Neural cell (in vitro differentiated cells): Measurements from ENCODE around the gene ADK. TPM values are rescaled to one million over a fixed set of nuclear protein-coding genes. Genes with fewer than 3 reads are reported as not detected.

Experiments used
- H2AFZ ChIP-seq: fragments of 200-600, 300-800 bp; sonication (generic), shearing (Covaris generic); 2 replicates; pipeline ENCODE4 v1.6.0; 2014; ENCODE audit warnings: low read depth, mild to moderate bottlenecking, antibody characterized with exemption, low read length, moderate library complexity
- H3F3A ChIP-seq: fragments of 200-600 bp; shearing (Covaris generic); 2 replicates; pipeline ENCODE4 v1.6.1; 2016; ENCODE audit warnings: mild to moderate bottlenecking, moderate library complexity, mixed read lengths, antibody characterized with exemption, low read length; ENCODE audit not compliant: insufficient read depth, poor library complexity, severe bottlenecking
- H3K27ac ChIP-seq: fragments of 200-600, 300-800 bp; sonication (generic), shearing (Covaris generic); 2 replicates; pipeline ENCODE4 v1.5.1; 2014; ENCODE audit warnings: mild to moderate bottlenecking, low read length, moderate library complexity
- H3K27me3 ChIP-seq: fragments of 300-800, 200-600 bp; sonication (generic), shearing (Covaris generic); 2 replicates; pipeline ENCODE4 v1.6.0; 2014; ENCODE audit warnings: mild to moderate bottlenecking, low read depth, low read length, moderate library complexity; ENCODE audit not compliant: insufficient read depth
- H3K36me3 ChIP-seq: fragments of 300-800, 200-600 bp; sonication (generic), shearing (Covaris generic); 2 replicates; pipeline ENCODE4 v1.5.1; 2014; ENCODE audit warnings: mild to moderate bottlenecking, antibody characterized with exemption, low read length, moderate library complexity; ENCODE audit not compliant: insufficient read depth
- H3K4me2 ChIP-seq: fragments of 300-800, 200-600 bp; sonication (generic), shearing (Covaris generic); 2 replicates; pipeline ENCODE4 v1.6.0; 2014; ENCODE audit warnings: mild to moderate bottlenecking, low read length
- H3K4me3 ChIP-seq: fragments of 300-800, 200-600 bp; sonication (generic), shearing (Covaris generic); 2 replicates; pipeline ENCODE4 v1.5.1; 2014; ENCODE audit warnings: mild to moderate bottlenecking, low read length, moderate library complexity
- H3K79me2 ChIP-seq: fragments of 200-600 bp; shearing (Covaris generic); replicated peaks from 2 replicates; pipeline ENCODE4 v1.6.0; 2014; ENCODE audit warnings: mild to moderate bottlenecking, low read length, moderate library complexity; ENCODE audit not compliant: insufficient read depth
- H3K9ac ChIP-seq: fragments of 300-800, 200-600 bp; sonication (generic), shearing (Covaris generic); 2 replicates; pipeline ENCODE4 v1.6.1; 2016; ENCODE audit warnings: mild to moderate bottlenecking, low read length, mixed read lengths
- H3K9me2 ChIP-seq: fragments of 200-600 bp; shearing (Covaris generic); 2 replicates; pipeline ENCODE4 v1.6.1; 2016; ENCODE audit warnings: mild to moderate bottlenecking, low read length, mixed read lengths; ENCODE audit not compliant: insufficient read depth
- H3K9me3 ChIP-seq: fragments of 200-600, 300-800 bp; sonication (generic), shearing (Covaris generic); 2 replicates; pipeline ENCODE4 v1.6.1; 2016; ENCODE audit warnings: mild to moderate bottlenecking, mixed run types, low read length, moderate library complexity, mixed read lengths
- H4K20me1 ChIP-seq: fragments of 200-600 bp; shearing (Covaris generic); 2 replicates; pipeline ENCODE4 v1.6.1; 2016; ENCODE audit warnings: mild to moderate bottlenecking, mixed run types; ENCODE audit not compliant: insufficient read depth
- EP300 ChIP-seq: fragments of 450-650 bp; conservative IDR thresholded peaks from 2 replicates; pipeline ENCODE4 v1.6.1; 2014; ENCODE audit warnings: antibody characterized with exemption, mild to moderate bottlenecking, moderate library complexity; ENCODE audit not compliant: poor library complexity, severe bottlenecking
- EZH2 ChIP-seq: fragments of 200-600, 300-800 bp; shearing (Covaris generic), sonication (generic); IDR thresholded peaks from 2 replicates; pipeline ENCODE4 v1.6.1; 2014; ENCODE audit warnings: antibody characterized with exemption, low read length, borderline replicate concordance, mild to moderate bottlenecking; ENCODE audit not compliant: insufficient read depth, poor library complexity, severe bottlenecking
- MXI1 ChIP-seq: fragments of 450-650 bp; conservative IDR thresholded peaks from 2 replicates; pipeline ENCODE4 v1.6.1; 2014; ENCODE audit warnings: antibody characterized with exemption, mild to moderate bottlenecking; ENCODE audit not compliant: poor library complexity, severe bottlenecking
- POLR2AphosphoS5 ChIP-seq: IDR thresholded peaks from 2 replicates; pipeline ENCODE4 v1.6.1; 2012
- RAD21 ChIP-seq: fragments of 450-650 bp; conservative IDR thresholded peaks from 2 replicates; pipeline ENCODE4 v1.6.1; 2014; ENCODE audit warnings: antibody characterized with exemption, mild to moderate bottlenecking, moderate library complexity
- SMC3 ChIP-seq: fragments of 450-650 bp; conservative IDR thresholded peaks from 2 replicates; pipeline ENCODE4 v1.6.1; 2014; ENCODE audit warnings: antibody characterized with exemption, mild to moderate bottlenecking, moderate library complexity; ENCODE audit not compliant: poor library complexity
- TAF1 ChIP-seq: IDR thresholded peaks from 2 replicates; pipeline ENCODE4 v1.6.1; 2012; ENCODE audit warnings: low read depth
- polyA plus RNA-seq: library from polyadenylated mRNA; depleted of rRNA; stranded (reverse); fragments of >200 nt; gene quantifications from 2 replicates; pipeline ENCODE4 v1.2.3, GENCODE V29; 2014
- TF ChIP-seq, protein P1 (sequence below): IDR thresholded peaks from 2 replicates; pipeline ENCODE4 v1.6.1; 2012; ENCODE audit warnings: borderline replicate concordance
- TF ChIP-seq, protein P2 (sequence below): fragments of 450-650 bp; IDR thresholded peaks from 2 replicates; pipeline ENCODE4 v1.5.1; 2014; ENCODE audit warnings: antibody characterized with exemption, mild to moderate bottlenecking, moderate library complexity; ENCODE audit not compliant: poor library complexity, severe bottlenecking

The ADK gene
- polyA plus RNA-seq, 1 donor from 2014 or later = 19.5 TPM

DNA sequence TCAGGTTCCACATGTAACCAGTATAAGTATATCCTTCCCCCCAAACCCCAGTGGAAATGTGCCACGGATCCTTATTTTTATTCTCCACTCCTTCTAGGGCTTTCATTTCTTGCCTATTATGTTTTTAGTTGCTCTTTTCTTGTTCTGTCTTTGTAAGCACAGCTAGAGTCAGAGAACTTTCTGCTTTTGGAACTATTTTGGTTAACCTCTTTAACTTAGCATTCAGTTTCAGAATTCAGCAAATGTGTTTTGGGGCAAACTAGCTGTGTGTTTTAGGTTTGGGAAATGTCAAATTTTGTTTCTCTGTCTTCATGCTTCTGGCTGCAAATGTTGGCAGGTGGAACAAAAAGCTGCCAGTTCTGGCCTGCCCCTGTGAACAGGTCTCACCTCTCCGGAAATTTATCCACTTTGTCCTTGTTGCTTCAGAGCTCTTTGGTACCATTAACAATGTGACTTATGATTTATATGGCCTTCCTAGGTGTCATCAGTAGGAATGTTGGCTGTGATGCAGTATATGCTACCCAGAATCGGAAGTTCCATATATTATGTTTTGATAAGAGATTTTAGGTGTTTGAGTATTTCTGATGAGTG lies 156.1 kb downstream of the ADK start:
- Histone ChIP-seq H3K36me3 (no peaks in the 10 kb centered on the region), H3K27ac (no peak overlapping the region), H3K79me2 (no peaks in the 10 kb centered on the region), H3K4me3 (no peak overlapping the region), H3F3A (no peaks in the 10 kb centered on the region), H3K9me2 (no peaks in the 10 kb centered on the region), H3K4me2 (no peak overlapping the region), H3K9me3 (no peaks in the 10 kb centered on the region), H3K9ac (no peak overlapping the region), H4K20me1 (no peaks in the 10 kb centered on the region), H3K27me3 (no peaks in the 10 kb centered on the region), H2AFZ (no peak overlapping the region)
- TF ChIP-seq EZH2 = no peak
- TF ChIP-seq EP300 = no peak
- TF ChIP-seq POLR2AphosphoS5 = no peak
- no peak for TF ChIP-seq MXI1
- no peak for TF ChIP-seq RAD21
- TF ChIP-seq SMC3 = no peak
- TF ChIP-seq, protein P1, sequence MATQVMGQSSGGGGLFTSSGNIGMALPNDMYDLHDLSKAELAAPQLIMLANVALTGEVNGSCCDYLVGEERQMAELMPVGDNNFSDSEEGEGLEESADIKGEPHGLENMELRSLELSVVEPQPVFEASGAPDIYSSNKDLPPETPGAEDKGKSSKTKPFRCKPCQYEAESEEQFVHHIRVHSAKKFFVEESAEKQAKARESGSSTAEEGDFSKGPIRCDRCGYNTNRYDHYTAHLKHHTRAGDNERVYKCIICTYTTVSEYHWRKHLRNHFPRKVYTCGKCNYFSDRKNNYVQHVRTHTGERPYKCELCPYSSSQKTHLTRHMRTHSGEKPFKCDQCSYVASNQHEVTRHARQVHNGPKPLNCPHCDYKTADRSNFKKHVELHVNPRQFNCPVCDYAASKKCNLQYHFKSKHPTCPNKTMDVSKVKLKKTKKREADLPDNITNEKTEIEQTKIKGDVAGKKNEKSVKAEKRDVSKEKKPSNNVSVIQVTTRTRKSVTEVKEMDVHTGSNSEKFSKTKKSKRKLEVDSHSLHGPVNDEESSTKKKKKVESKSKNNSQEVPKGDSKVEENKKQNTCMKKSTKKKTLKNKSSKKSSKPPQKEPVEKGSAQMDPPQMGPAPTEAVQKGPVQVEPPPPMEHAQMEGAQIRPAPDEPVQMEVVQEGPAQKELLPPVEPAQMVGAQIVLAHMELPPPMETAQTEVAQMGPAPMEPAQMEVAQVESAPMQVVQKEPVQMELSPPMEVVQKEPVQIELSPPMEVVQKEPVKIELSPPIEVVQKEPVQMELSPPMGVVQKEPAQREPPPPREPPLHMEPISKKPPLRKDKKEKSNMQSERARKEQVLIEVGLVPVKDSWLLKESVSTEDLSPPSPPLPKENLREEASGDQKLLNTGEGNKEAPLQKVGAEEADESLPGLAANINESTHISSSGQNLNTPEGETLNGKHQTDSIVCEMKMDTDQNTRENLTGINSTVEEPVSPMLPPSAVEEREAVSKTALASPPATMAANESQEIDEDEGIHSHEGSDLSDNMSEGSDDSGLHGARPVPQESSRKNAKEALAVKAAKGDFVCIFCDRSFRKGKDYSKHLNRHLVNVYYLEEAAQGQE = no peak
- no peak for TF ChIP-seq TAF1
- TF ChIP-seq, protein P2, sequence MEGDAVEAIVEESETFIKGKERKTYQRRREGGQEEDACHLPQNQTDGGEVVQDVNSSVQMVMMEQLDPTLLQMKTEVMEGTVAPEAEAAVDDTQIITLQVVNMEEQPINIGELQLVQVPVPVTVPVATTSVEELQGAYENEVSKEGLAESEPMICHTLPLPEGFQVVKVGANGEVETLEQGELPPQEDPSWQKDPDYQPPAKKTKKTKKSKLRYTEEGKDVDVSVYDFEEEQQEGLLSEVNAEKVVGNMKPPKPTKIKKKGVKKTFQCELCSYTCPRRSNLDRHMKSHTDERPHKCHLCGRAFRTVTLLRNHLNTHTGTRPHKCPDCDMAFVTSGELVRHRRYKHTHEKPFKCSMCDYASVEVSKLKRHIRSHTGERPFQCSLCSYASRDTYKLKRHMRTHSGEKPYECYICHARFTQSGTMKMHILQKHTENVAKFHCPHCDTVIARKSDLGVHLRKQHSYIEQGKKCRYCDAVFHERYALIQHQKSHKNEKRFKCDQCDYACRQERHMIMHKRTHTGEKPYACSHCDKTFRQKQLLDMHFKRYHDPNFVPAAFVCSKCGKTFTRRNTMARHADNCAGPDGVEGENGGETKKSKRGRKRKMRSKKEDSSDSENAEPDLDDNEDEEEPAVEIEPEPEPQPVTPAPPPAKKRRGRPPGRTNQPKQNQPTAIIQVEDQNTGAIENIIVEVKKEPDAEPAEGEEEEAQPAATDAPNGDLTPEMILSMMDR = no peak

DNA sequence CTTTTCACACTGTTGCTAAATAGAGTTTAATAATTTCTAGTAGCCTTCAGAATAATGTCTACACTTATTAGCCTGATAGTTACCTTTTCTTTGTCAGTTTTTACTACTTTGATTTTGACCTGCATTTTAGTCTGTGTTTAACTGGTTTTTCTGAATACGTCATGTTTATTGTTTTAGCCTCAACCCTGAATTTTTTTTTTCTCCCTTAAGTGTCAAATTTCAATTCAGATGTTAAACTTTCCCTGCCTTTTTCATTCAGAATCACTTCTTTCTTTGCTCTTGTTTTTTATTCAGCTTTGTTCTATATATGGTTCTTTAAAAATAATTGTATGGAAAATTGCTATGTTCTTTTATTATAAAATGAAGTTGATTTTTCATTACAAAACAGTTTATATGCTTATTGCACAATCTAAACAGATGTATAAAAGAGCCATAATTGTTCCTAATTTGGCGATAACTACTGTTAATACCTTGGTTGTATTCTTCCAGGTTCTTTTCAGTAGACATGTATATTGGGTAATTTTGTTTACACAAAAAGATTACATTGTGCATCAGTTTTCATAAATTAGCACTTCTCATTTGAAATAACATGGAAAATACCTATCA lies 159.7 kb downstream of the ADK start:
- Histone ChIP-seq H3K36me3 (no peaks in the 10 kb centered on the region), H3K4me3 (no peak overlapping the region)

More for the DNA sequence above, 159.7 kb downstream of the ADK start:
- H3K9me2 ChIP-seq = no peaks in the 10 kb centered on the region
- no peaks in the 10 kb centered on the region for H3F3A ChIP-seq
- H2AFZ ChIP-seq = no peak overlapping the region
- no peak overlapping the region for H3K9ac ChIP-seq
- TF ChIP-seq EP300 (no peak), TAF1 (no peak), EZH2 (no peak), SMC3 (no peak), MXI1 (no peak), RAD21 (no peak), POLR2AphosphoS5 (no peak)
- TF ChIP-seq, protein P2 = no peak
- H4K20me1 ChIP-seq = no peaks in the 10 kb centered on the region
- no peak overlapping the region for H3K4me2 ChIP-seq
- no peaks in the 10 kb centered on the region for H3K27me3 ChIP-seq
- no peaks in the 10 kb centered on the region for H3K9me3 ChIP-seq
- H3K79me2 ChIP-seq = no peaks in the 10 kb centered on the region
- H3K27ac ChIP-seq = no peak overlapping the region
